KOPT-K1 (cell line): ENCODE measurements around the gene CDS1.

Source experiments
- H3K27ac ChIP-seq: fragments of 200-600 bp; sonication (generic); 2 replicates; pipeline ENCODE4 v1.5.1; 2016; ENCODE audit warnings: antibody characterized with exemption, mild to moderate bottlenecking, low read depth, low read length; ENCODE audit not compliant: poor library complexity, severe bottlenecking
- H3K36me3 ChIP-seq: fragments of 200-600 bp; sonication (generic); 2 replicates; pipeline ENCODE4 v1.5.1; 2017; ENCODE audit warnings: antibody characterized with exemption, mild to moderate bottlenecking, low read length, moderate library complexity; ENCODE audit not compliant: insufficient read depth
- H3K9me3 ChIP-seq: fragments of 200-600 bp; sonication (generic); 2 replicates; pipeline ENCODE4 v1.5.1; 2017; ENCODE audit warnings: antibody characterized with exemption, low read length, mild to moderate bottlenecking; ENCODE audit not compliant: insufficient read depth, poor library complexity, severe bottlenecking

The CDS1 gene

DNA sequence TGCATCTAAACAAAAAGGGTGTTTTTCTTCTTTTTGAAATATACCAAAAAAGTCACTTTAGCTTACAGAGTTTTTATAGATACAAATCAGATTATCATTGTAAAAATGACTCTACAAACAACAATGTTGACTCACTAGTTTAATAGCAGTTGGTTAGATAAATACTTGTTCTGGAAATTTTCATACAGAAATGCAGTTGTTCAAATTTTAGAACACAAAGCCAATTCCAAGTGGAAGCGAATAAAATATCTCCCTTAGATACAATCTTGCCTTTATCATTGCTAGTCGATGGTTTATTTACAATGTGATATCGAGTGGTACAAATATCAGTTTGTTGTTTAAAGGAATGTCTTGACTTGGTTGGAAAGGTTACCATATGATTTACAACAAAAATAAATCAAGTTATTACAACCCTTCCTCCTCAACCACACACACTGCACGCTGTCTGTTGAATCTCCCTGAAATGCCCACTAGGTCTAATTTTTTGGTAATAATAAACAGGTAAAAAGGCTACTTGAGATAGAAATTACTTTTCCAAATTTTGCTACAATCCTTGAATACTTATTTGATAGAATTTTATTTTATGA lies 114.8 kb downstream of the CDS1 start:
- Histone ChIP-seq H3K9me3 (no peaks in the 10 kb centered on the region), H3K27ac (no peak overlapping the region), H3K36me3 (no peaks in the 10 kb centered on the region)

DNA sequence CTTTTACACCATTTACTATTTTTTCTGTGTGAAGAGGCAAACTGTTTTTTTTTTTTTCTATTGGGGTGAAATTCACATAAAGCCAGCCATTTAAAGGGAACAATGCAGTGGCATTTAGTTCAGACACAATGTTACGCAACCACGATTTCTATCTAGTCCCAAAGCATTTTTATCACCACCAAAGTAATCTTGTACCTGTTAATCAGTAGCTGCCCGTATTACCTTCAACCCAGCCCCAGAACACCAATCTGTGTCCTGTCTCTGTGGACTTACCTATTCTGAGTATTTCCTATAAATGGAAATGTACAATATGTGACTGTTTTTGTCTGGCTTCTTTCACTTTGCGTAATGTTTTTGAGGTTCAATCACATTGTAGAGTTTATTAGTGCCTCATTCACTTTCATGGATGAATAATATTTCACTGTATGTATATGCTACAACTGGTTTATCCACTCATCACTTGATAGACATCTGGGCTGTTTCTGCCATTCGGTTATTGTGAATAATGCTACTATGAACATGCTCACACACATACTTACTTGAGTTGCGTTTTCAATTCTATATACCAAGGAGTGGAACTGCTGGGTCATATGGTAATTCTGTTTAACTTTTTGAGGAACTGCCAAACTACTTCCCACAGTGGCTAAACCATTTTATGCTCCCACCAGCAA lies 116.2 kb downstream of the CDS1 start:
- no peaks in the 10 kb centered on the region for H3K9me3 ChIP-seq
- H3K27ac ChIP-seq: no peak overlapping the region
- no peaks in the 10 kb centered on the region for H3K36me3 ChIP-seq
